A549 (cell line): ENCODE measurements around the gene IL1F10.

Experiments
- MAX ChIP-seq: IDR thresholded peaks from 2 replicates; pipeline ENCODE4 v1.6.1; 2012
- NR3C1 ChIP-seq: fragments of >200 bp; sonication (Bioruptor Twin); formaldehyde crosslinking; IDR thresholded peaks from 3 replicates; pipeline ENCODE4 v1.6.1; 2017
- POLR2A ChIP-seq: IDR thresholded peaks from 2 replicates; pipeline ENCODE4 v1.6.1; 2012; ENCODE audit warnings: mild to moderate bottlenecking, low read length
- RARB ChIP-seq: fragments of 250-450 bp; sonication (Bioruptor Pico); IDR thresholded peaks from 2 replicates; pipeline ENCODE4 v1.8.0; 2021; ENCODE audit warnings: mild to moderate bottlenecking, moderate library complexity
- RFX5 ChIP-seq: fragments of 450-650 bp; IDR thresholded peaks from 2 replicates; pipeline ENCODE4 v1.7.1; 2014; ENCODE audit warnings: antibody characterized with exemption, mild to moderate bottlenecking, moderate library complexity
- TF ChIP-seq, protein P1 (sequence below): fragments of >200 bp; sonication (Bioruptor Twin); formaldehyde crosslinking; IDR thresholded peaks from 3 replicates; pipeline ENCODE4 v1.5.1; 2016

- TF ChIP-seq RFX5, result no peak
- no peak for TF ChIP-seq NR3C1
- no peak for TF ChIP-seq MAX
- TF ChIP-seq, protein P1, sequence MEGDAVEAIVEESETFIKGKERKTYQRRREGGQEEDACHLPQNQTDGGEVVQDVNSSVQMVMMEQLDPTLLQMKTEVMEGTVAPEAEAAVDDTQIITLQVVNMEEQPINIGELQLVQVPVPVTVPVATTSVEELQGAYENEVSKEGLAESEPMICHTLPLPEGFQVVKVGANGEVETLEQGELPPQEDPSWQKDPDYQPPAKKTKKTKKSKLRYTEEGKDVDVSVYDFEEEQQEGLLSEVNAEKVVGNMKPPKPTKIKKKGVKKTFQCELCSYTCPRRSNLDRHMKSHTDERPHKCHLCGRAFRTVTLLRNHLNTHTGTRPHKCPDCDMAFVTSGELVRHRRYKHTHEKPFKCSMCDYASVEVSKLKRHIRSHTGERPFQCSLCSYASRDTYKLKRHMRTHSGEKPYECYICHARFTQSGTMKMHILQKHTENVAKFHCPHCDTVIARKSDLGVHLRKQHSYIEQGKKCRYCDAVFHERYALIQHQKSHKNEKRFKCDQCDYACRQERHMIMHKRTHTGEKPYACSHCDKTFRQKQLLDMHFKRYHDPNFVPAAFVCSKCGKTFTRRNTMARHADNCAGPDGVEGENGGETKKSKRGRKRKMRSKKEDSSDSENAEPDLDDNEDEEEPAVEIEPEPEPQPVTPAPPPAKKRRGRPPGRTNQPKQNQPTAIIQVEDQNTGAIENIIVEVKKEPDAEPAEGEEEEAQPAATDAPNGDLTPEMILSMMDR, result no peak
- TF ChIP-seq POLR2A, result no peak
- no peak for TF ChIP-seq RARB (CRISPR knock-in tag)
Measured at GRCh38 chr2:113078350-113078839, 10.6 kb downstream of the IL1F10 start.
